Panc1 (cell line): ENCODE measurements around the gene RNF175.

ENCODE experiments used
- CTCF ChIP-seq: fragments of 450-650 bp; IDR thresholded peaks from 2 replicates; pipeline ENCODE4 v1.5.1; 2017; ENCODE audit warnings: mild to moderate bottlenecking
- POLR2AphosphoS5 ChIP-seq: IDR thresholded peaks from 2 replicates; pipeline ENCODE4 v1.6.1; 2012; ENCODE audit warnings: mild to moderate bottlenecking, low read depth, low read length, moderate library complexity
- REST ChIP-seq, 2 experiments: IDR thresholded peaks; 2 replicates each; pipeline ENCODE4 v1.6.1; 2011 to 2012; ENCODE audit warnings: low read depth in 2 of 2, control low read depth in 1 of 2, low read length in 1 of 2, mild to moderate bottlenecking in 1 of 2, moderate library complexity in 1 of 2; ENCODE audit not compliant: insufficient read depth in 1 of 2
- SIN3A ChIP-seq: IDR thresholded peaks from 2 replicates; pipeline ENCODE4 v1.6.1; 2012; ENCODE audit warnings: low read depth, mild to moderate bottlenecking, low read length, moderate library complexity, borderline replicate concordance; ENCODE audit not compliant: insufficient read depth
- TCF7L2 ChIP-seq: IDR thresholded peaks from 2 replicates; pipeline ENCODE4 v1.6.1; 2011; ENCODE audit warnings: mild to moderate bottlenecking, low read depth, low read length, inconsistent platforms

DNA sequence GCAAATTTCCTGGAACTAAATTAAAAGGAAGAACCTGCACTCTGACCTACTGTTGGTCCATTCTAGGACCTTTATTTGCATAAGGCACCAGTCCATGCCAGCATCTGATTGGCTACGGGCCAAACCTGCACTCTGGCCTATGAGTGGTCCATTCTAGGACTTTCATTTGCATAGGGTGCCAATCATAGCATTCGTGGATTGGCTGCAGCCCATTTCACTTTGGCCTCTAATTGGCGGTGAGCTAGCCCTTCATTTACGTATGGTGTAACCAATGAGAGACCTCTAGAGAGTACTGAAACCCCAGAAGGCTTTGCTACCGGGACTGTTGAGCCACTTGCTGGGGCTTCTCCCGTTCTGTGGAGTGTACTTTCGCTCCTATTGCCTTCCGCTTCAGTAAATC, 6.1 kb upstream of the RNF175 start:
- TF ChIP-seq CTCF (no peak), SIN3A (no peak), POLR2AphosphoS5 (no peak), REST (IDR thresholded peaks at IDR 0.05; ENCODE audit: insufficient read depth in 1 of 2, low read depth in 2 of 2, low read length in 1 of 2) (no peak), TCF7L2 (no peak)
